Measurements from ENCODE around the gene BCL2. TPM values are rescaled to one million over a fixed set of nuclear protein-coding genes. Genes with fewer than 3 reads are reported as not detected.

The BCL2 gene
- total and polyA plus RNA-seq, 9 of the 15 experiments (the other 6 are each of a cell fraction or from before 2014, with no cell fraction given) = 0.10 to 1.1 (median 0.65) TPM

DNA sequence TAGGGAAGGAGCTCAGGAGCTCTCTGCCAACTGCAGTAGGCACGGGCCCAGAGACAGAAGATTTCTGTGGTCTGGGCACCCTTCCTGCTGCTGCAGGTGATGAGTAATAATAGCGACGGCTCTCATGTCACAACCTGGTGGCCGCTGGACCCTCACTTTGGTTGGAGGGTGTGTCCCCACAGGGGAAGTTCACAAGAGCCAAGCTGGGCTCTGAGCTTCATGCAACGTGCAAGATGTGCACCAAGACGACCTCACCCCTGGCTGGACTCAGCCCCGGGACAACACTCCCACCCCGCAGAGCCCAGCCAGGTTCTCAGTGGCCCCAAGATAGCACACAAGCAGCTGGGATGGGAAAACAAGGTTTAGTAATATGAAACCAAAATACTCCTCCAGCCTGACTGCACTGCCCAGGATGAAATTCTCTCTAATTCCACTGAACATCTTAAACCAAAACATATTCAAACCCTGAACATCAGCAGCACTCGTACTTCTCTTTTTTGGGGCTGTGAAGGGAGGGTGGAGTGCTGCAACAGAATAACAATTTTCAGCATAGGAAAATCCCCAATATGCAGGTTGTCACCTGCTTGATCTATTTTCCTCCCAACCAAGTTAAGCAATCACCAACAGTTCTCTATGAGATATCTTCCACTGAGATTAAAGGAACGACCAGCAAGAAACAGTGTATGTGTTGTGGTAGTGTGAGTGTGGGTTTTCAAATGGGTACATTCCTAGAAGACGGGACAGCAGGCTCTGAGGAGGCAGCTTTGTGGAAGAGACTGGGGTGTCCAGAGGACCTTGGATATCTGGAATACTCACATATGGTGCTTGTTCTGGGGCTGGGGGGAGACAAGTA, 26.5 kb downstream of the BCL2 start (continued):
- TF ChIP-seq, protein P1, sequence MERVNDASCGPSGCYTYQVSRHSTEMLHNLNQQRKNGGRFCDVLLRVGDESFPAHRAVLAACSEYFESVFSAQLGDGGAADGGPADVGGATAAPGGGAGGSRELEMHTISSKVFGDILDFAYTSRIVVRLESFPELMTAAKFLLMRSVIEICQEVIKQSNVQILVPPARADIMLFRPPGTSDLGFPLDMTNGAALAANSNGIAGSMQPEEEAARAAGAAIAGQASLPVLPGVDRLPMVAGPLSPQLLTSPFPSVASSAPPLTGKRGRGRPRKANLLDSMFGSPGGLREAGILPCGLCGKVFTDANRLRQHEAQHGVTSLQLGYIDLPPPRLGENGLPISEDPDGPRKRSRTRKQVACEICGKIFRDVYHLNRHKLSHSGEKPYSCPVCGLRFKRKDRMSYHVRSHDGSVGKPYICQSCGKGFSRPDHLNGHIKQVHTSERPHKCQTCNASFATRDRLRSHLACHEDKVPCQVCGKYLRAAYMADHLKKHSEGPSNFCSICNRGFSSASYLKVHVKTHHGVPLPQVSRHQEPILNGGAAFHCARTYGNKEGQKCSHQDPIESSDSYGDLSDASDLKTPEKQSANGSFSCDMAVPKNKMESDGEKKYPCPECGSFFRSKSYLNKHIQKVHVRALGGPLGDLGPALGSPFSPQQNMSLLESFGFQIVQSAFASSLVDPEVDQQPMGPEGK (CRISPR knock-in tag; IDR thresholded peaks at IDR 0.05; ENCODE audit: borderline replicate concordance) = no peak
- TF ChIP-seq, protein P2, sequence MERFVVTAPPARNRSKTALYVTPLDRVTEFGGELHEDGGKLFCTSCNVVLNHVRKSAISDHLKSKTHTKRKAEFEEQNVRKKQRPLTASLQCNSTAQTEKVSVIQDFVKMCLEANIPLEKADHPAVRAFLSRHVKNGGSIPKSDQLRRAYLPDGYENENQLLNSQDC (CRISPR knock-in tag; IDR thresholded peaks at IDR 0.05) = no peak
- TF ChIP-seq MYNN (IDR thresholded peaks at IDR 0.05) (no peak), MYNN (CRISPR knock-in tag; IDR thresholded peaks at IDR 0.05) (no peak), MYC (IDR thresholded peaks at IDR 0.05; ENCODE audit: low read depth, low read length) (no peak), MYC (CRISPR knock-in tag; IDR thresholded peaks at IDR 0.05; ENCODE audit: borderline replicate concordance, low read depth) (no peak), TCF7L2 (IDR thresholded peaks at IDR 0.05; ENCODE audit: low read depth, low read length) (no peak)
- TF ChIP-seq, protein P3, sequence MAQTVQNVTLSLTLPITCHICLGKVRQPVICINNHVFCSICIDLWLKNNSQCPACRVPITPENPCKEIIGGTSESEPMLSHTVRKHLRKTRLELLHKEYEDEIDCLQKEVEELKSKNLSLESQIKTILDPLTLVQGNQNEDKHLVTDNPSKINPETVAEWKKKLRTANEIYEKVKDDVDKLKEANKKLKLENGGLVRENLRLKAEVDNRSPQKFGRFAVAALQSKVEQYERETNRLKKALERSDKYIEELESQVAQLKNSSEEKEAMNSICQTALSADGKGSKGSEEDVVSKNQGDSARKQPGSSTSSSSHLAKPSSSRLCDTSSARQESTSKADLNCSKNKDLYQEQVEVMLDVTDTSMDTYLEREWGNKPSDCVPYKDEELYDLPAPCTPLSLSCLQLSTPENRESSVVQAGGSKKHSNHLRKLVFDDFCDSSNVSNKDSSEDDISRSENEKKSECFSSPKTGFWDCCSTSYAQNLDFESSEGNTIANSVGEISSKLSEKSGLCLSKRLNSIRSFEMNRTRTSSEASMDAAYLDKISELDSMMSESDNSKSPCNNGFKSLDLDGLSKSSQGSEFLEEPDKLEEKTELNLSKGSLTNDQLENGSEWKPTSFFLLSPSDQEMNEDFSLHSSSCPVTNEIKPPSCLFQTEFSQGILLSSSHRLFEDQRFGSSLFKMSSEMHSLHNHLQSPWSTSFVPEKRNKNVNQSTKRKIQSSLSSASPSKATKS (CRISPR knock-in tag; IDR thresholded peaks at IDR 0.05) = no peak

Measured in K562 (cell line).